ENCODE data around the gene C1QTNF8. TPM values are rescaled to one million over a fixed set of nuclear protein-coding genes. Genes with fewer than 3 reads are reported as not detected.

Gene C1QTNF8
- total and polyA plus RNA-seq, 2 of the 8 experiments (the other 6 are each of a cell fraction or from before 2014, with no cell fraction given) = not detected

GRCh38 chr16:1076801-1077576 is 19.1 kb downstream of the C1QTNF8 start:
- H2BK12ac ChIP-seq (ENCODE audit: low read depth, low read length) = 0 out of 2 replicates have a peak overlapping the region, but pooled peaks have one; percentile 9
- H3K27me3 ChIP-seq (replicated peaks in 1 of 4; ENCODE audit: control insufficient read depth in 3 of 4, extremely low read depth in 1 of 4, insufficient read depth in 3 of 4, low read length in 3 of 4) = peaks cover 2 to 13% (median 10%) of the 10 kb centered on the region in 4 experiments; a peak in 6 of 7 replicates
- H2AK5ac ChIP-seq (ENCODE audit: low read depth, low read length) = no peak overlapping the region
- no peaks in the 10 kb centered on the region for H3K79me2 ChIP-seq (ENCODE audit: control insufficient read depth in 1 of 2, insufficient read depth in 2 of 2, low read length in 2 of 2)
- H2BK20ac ChIP-seq (ENCODE audit: low read length) = no peak overlapping the region
- H4K8ac ChIP-seq (ENCODE audit: extremely low read depth, insufficient read depth, low read length) = no peak overlapping the region
- H2BK15ac ChIP-seq (ENCODE audit: low read length) = no peak overlapping the region
- H3K79me1 ChIP-seq (ENCODE audit: low read depth, low read length) = no peaks in the 10 kb centered on the region
- no peak overlapping the region for H3K4ac ChIP-seq (replicated peaks; ENCODE audit: insufficient read length, low read depth, low read length)
- H4K5ac ChIP-seq (ENCODE audit: insufficient read length, low read depth, low read length) = no peak overlapping the region
- peaks cover 6% of the 10 kb centered on the region; the same call in 1 of the 2 replicates for H3K23me2 ChIP-seq (ENCODE audit: low read depth, low read length)
- no peak overlapping the region for H2AFZ ChIP-seq (ENCODE audit: low read length)
- H3K56ac ChIP-seq (replicated peaks; ENCODE audit: insufficient read length, low read depth, low read length) = no peak overlapping the region
- WGBS, 2 experiments (ENCODE audit: extremely low coverage in 1 of 2, insufficient coverage in 1 of 2, insufficient read length in 1 of 2, insufficient replicate concordance in 2 of 2, low coverage in 1 of 2, low lambda C conversion rate in 2 of 2, missing lambda C conversion rate in 1 of 2) = 75% methylated on average over 16 of the region's 16 CpGs; no CpG with 5 or more reads in 1 of the 2 experiments
- H3K27ac ChIP-seq (ENCODE audit: low read depth, low read length) = no peak overlapping the region
- H4K20me1 ChIP-seq (replicated peaks in 1 of 2; ENCODE audit: control insufficient read depth in 1 of 2, insufficient read depth in 2 of 2, low read length in 2 of 2) = peaks cover 0 to 5% of the 10 kb centered on the region in 2 experiments
- H3K18ac ChIP-seq (ENCODE audit: extremely low read depth, low read length) = no peak overlapping the region
- no peak overlapping the region for H3K23ac ChIP-seq (ENCODE audit: insufficient read length)
- no peak for DNase-seq (ENCODE audit: low read depth in 1 of 2, low spot score in 2 of 2)
- peaks cover 0 to 5% (median 5%) of the 10 kb centered on the region in 4 experiments; a peak in 5 of 7 replicates for H3K4me1 ChIP-seq (replicated peaks in 1 of 4; ENCODE audit: control insufficient read depth in 3 of 4, insufficient read depth in 4 of 4, low read length in 3 of 4)
- CTCF ChIA-PET (ENCODE audit: partially characterized antibody) = interaction anchor here (0.9 to 1.5 kb wide), 4 partner anchors 19 to 26 kb away, joined by 3 to 8 read pairs (median 4); no protein-coding TSS in a partner anchor
- H2BK120ac ChIP-seq (replicated peaks; ENCODE audit: low read depth, low read length) = no peak overlapping the region
- no peak overlapping the region for H3K4me3 ChIP-seq (ENCODE audit: extremely low read depth in 1 of 4, insufficient read depth in 2 of 4, low read depth in 3 of 4, low read length in 4 of 4)
- H3K4me2 ChIP-seq (ENCODE audit: insufficient read depth in 1 of 2, low read depth in 2 of 2, low read length in 2 of 2) = no peak overlapping the region
- no peak for FAIRE-seq
- POLR2A ChIA-PET (ENCODE audit: partially characterized antibody) = no interaction called here
- no peak overlapping the region for H2BK5ac ChIP-seq (ENCODE audit: low read depth, low read length)
- no peak overlapping the region for H3K14ac ChIP-seq (ENCODE audit: insufficient read length)
- H3K9ac ChIP-seq (replicated peaks in 1 of 4; ENCODE audit: extremely low read depth in 1 of 4, low read depth in 3 of 4, low read length in 3 of 4) = no peak overlapping the region
- H4K91ac ChIP-seq (replicated peaks; ENCODE audit: insufficient read length, low read length) = no peak overlapping the region
- H3K9me3 ChIP-seq (ENCODE audit: insufficient read depth in 2 of 2, low read depth in 1 of 2, low read length in 1 of 2) = no peaks in the 10 kb centered on the region
- no peaks in the 10 kb centered on the region for H3K36me3 ChIP-seq (ENCODE audit: control insufficient read depth in 2 of 4, insufficient read depth in 4 of 4, low read length in 3 of 4)
- TF ChIP-seq E2F6 (IDR thresholded peaks at IDR 0.05) (no peak), POLR2A (IDR thresholded peaks at IDR 0.05; ENCODE audit: control extremely low read depth in 1 of 2, low read depth in 2 of 2, low read length in 2 of 2) (no peak), KDM5A (IDR thresholded peaks at IDR 0.05; ENCODE audit: low read length) (no peak), CTBP2 (IDR thresholded peaks at IDR 0.05; ENCODE audit: borderline replicate concordance, insufficient read depth, insufficient read length, low read length) (no peak), BRCA1 (IDR thresholded peaks at IDR 0.05; ENCODE audit: low read depth, low read length) (no peak), TCF12 (IDR thresholded peaks at IDR 0.05; ENCODE audit: low read depth, low read length) (no peak), RAD21 (IDR thresholded peaks at IDR 0.05 in 1 of 2, conservative IDR thresholded peaks at IDR 0.05 in 1 of 2; ENCODE audit: low read depth in 2 of 2, low read length in 2 of 2) (no peak), TEAD4 (IDR thresholded peaks at IDR 0.05; ENCODE audit: low read depth, low read length) (no peak), CHD1 (IDR thresholded peaks at IDR 0.05; ENCODE audit: low read depth, low read length) (no peak), RFX5 (IDR thresholded peaks at IDR 0.05; ENCODE audit: borderline replicate concordance, low read depth, low read length) (no peak), KDM4A (IDR thresholded peaks at IDR 0.05; ENCODE audit: low read depth, low read length, severe bottlenecking) (no peak), SIX5 (IDR thresholded peaks at IDR 0.05; ENCODE audit: low read depth, low read length) (no peak)

Measured in H1 (cell line).